ENCODE results near the gene JUND.

DNA sequence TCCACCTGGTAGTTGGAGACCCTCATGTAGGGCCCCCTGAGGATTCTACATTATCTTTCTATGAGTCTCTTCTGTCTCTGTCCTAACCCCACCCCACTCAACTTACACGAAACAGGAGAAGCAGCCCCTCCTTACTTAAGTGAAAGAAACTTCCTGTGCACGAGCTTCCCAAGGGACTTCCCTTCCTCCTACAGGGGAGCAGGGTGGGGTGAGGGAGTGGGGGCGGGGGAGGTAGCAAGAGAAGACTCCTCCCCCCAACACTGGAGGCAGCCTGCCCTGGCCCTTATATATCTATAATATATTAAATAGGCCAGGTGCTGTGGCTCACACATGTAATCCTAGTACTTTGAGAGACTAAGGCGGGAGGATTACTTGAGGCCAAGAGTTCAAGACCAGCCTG, 49.6 kb downstream of the JUND start:
- TF ChIP-seq POLR2A (IDR thresholded peaks at IDR 0.05; ENCODE audit: low read depth, low read length) (no peak), SMC3 (IDR thresholded peaks at IDR 0.05; ENCODE audit: low read depth, low read length) (no peak), RCOR1 (IDR thresholded peaks at IDR 0.05; ENCODE audit: insufficient replicate concordance, low read length) (no peak)
- TF ChIP-seq, protein P1, sequence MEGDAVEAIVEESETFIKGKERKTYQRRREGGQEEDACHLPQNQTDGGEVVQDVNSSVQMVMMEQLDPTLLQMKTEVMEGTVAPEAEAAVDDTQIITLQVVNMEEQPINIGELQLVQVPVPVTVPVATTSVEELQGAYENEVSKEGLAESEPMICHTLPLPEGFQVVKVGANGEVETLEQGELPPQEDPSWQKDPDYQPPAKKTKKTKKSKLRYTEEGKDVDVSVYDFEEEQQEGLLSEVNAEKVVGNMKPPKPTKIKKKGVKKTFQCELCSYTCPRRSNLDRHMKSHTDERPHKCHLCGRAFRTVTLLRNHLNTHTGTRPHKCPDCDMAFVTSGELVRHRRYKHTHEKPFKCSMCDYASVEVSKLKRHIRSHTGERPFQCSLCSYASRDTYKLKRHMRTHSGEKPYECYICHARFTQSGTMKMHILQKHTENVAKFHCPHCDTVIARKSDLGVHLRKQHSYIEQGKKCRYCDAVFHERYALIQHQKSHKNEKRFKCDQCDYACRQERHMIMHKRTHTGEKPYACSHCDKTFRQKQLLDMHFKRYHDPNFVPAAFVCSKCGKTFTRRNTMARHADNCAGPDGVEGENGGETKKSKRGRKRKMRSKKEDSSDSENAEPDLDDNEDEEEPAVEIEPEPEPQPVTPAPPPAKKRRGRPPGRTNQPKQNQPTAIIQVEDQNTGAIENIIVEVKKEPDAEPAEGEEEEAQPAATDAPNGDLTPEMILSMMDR (conservative IDR thresholded peaks at IDR 0.05; ENCODE audit: low read depth, low read length) = no peak
